GM21515 (cell line): ENCODE results near the gene RPS5.
A peak's percentile ranks its signal among the peaks of the same experiment; 100 is the strongest.
"Not testable (repeated sequence)": the region's sequence is repeated elsewhere in the genome, so short reads cannot be mapped to it uniquely, and the experiment has no call there.

Experiments used
- ATAC-seq: cut with Tn5 transposase; IDR thresholded peaks from one replicate; pipeline ENCODE4 v1.9.1; 2021; ENCODE audit not compliant: unreplicated experiment

RPS5 gene

DNA sequence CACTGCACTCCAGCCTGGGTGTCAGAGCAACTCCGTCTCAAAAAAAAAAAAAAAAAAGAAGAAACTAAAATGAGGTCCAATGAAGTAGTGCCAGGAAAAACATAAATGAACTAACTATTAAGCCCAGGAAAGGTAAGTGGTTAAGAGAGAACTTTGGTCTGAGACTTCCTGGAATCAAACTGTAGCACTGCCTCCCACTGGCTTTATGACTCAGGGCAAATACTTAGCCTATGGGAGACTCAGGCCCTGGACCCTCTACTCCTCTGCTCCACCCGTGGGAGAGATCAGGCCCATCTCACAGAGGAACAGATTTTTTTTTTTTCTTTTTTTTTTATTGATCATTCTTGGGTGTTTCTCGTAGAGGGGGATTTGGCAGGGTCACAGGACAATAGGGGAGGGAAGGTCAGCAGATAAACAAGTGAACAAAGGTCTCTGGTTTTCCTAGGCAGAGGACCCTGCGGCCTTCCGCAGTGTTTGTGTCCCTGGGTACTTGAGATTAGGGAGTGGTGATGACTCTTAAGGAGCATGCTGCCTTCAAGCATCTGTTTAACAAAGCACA is 16.9 kb downstream of the RPS5 start:
- not testable (repeated sequence) for ATAC-seq

DNA sequence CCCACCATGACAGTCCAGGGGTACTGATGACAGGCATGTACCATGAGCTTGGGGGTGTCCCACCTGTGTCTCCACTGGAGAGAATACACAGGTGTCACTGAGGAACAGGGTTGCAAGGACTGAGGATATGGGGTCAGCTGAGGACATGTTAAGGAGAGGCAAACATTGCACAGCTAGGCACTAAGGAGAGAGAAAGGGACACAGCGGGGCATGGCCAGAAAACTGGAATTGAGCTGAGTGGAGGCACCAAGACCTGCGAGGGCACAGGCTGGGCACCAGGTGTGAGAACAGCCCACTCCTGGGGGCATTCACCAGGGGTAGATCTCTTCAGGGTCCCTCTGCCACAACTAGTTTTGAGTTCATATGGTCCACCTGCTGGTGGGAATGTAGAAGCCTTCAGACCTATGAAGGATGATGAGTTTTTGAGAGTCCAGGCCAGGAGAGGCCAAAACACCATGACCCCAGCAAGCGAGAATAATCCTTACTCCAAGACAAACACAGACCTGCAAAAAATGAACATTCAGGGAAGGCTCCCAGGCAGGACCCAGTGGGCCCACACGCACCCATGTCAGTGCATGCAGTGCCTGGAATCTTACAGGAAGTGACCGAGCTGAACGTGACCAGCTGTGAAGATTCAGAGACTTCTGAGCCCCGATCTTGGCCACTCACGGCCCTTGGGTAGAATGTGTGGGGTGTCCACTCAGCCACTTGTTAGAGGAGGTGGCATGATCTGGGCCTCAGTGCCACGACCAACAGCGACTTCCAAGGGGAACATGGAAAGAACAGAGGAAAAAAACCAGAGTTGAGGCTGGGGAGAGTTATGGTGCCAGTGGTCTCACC is 20.0 kb downstream of the RPS5 start:
- ATAC-seq = no peak

DNA sequence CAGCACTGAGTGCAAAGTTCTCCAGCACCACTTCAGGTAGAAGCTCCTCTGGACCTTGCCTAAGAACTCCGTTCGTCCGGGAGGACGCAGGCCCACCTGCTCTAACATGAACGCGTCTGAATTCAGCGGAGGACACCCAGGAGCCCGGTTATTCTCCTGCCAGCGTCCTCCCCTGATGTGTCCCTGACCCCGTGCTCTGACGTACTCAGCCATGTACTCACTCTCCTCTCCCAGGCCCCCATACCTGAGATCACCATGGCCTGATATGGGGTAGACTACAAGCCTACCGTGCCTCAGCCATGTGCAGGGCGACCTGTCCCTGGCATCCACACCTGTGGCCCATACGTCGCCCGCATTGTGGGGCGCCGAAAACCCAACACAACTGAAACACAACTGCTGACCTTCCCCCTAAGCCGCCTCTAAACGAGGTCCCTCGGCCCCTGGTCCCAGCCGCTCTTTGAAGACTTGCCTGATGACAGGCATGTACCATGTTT is 20.6 kb downstream of the RPS5 start:
- ATAC-seq = peak; percentile 11

DNA sequence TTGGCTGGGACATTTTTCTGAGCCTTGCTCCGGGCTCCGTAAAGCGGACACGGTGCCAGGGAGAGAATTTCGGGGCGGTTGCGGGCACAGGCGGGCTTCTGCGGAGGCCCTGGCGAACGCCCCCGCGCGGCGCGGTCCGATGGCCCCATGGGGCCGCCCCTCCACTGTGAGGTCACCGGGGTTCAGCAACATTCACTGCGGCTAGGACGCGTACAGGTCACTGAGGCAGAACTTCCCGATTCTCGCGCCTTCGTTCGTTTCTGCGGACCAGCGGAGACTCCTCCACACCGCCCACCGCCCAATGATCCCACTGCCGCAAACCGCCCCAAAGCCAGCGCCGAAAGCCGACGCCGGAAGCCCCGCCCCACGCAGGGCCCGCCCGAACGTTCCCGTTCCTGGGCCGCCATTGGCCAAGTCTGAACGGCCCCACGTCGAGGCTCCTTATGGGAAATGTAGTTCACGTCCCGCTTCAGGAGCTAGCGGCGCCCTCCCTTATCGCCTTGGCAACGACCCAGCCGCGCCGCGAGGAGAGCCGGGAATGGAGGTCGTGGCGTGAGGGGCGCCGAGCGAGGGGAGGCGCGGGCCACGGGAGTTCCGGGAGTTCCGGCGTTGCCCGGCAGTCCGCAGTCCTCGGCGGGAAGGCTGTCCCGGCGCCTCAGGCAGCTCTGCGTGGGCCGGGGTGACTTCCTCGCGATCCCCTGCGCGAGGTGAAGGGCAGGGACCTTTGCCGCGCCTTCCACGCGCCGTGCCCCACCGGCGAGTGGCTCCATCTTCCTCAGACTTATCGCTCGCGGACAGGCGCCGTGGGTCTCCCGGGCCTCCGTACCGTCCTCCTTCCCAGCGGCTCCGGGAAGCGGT is 21.3 kb downstream of the RPS5 start, which contains the start of gene ZNF584:
TSS of gene ZNF584 (plus strand) at position 498 of the 858 bp plus-strand sequence. CDS start 499 bp downstream, outside the sequence.
- peak; percentile 86 for ATAC-seq

DNA sequence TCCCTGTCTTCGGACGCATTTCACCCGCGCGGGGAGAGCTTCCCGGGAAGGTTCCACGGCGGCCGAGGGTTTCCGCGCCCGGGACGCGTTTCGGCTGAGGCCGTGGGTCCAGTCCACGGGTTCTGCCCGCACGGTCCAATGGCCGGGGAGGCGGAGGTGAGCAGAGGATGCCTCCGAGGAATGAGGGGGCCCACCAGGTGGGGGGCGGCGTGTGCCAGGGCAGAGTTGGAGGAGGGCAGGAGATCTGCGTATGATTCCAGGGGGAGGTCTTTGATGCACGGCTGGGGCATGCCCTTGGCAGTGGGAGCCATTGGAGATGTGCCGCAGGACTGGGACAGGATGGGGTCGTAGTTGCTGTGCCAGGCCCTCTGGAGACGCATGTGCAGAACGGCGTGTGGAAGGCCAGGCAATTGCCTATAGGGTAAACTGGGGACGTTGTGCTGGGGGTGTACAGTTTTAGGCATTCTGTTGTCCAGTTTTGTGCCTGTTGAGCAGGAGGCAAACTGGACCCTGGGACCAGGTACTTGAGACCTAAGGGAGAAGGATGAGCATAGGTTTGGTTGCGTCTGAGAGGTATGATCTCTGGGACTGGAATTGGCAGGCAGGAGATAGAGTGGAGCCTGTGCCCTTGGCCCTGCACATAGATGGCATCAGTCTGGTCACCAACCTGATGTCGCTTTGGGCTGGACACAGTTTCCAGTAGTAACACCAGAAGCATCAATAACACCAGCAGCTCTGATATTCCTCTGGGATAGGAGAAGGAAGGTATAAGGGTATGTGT is 22.1 kb downstream of the RPS5 start:
- peak; percentile 19 for ATAC-seq

DNA sequence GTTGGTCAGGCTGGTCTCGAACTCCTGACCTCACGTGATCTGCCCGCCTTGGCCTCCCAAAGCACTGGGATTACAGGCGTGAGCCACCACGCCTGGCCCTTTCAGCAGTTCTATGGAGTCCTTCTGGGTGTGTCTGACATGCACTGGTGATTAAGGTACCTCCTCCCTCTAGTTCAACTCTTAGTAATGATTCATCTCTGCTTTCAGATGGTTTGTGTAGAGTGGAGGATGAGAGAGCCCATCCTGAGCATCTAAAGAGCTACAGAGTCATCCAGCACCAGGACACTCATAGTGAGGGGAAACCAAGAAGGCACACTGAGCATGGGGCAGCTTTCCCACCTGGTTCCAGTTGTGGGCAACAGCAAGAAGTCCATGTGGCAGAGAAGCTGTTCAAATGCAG is 29.5 kb downstream of the RPS5 start:
- ATAC-seq = no peak

DNA sequence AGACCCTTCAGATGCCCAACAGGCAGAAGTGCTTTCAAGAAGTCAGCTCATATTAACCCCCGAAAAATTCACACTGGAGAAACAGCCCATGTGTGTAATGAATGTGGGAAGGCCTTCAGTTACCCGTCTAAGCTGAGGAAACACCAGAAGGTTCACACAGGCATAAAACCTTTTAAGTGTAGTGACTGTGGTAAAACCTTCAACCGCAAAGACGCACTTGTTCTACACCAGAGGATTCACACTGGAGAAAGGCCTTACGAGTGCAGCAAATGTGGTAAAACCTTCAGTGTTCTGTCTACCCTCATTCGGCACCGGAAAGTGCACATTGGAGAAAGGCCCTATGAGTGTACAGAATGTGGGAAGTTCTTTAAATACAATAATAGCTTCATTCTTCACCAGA is 30.0 kb downstream of the RPS5 start:
- no peak for ATAC-seq

DNA sequence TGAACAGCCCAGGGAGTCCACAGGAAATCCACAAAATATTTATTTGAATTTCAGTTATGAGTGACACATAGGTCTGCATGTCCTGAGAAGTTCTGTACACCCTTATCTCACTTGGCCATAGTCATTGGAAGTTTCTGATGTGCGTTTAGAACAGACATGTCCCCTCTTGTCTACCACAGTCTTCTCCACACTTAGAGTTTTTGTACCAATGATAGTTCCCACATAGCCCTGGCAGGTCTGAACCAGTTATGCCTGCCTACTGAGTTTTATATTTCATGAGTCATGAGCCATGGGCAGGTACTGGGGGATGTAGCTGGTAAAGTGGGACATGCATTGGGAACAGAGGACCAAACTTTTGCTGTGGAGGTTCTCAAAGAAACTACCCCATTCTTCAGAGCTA is 41.5 kb downstream of the RPS5 start:
- no peak for ATAC-seq

DNA sequence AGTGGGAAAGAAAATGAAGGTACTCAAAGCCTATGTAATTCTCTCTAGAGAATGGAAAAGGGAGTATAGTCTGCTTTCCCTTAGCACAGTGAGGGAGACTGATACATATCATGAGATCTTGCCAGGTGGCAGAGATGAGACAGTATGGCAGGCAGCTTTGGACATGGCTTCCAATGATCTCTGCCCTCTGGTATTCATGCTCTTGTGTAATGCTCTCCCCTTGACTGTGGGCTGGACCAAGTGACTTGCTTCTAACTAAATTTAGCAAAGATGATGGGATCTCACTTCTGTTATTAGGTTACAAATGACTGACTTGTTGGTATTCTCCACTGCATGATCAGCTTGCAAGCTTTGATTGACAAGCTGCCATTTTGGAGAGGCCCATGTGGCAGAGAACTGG is 42.7 kb downstream of the RPS5 start:
- no peak for ATAC-seq

DNA sequence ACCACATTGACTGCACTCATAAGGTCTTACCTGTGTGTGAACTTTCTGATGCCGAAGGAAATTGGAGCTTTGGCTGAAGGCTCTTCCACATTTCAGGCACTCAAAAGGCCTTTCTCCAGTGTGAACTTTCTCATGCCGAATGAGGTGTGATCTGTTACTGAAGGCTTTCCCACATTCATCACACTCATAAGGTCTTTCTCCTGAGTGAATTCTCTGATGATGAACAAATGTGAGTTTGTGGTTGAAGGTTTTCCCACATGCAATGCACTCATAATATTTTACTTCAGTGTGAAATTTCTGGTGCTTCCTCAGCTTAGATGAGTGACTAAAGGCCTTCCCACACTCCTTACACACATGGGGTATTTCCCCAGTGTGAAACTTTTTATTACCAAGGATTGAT is 47.1 kb downstream of the RPS5 start:
- ATAC-seq = no peak

DNA sequence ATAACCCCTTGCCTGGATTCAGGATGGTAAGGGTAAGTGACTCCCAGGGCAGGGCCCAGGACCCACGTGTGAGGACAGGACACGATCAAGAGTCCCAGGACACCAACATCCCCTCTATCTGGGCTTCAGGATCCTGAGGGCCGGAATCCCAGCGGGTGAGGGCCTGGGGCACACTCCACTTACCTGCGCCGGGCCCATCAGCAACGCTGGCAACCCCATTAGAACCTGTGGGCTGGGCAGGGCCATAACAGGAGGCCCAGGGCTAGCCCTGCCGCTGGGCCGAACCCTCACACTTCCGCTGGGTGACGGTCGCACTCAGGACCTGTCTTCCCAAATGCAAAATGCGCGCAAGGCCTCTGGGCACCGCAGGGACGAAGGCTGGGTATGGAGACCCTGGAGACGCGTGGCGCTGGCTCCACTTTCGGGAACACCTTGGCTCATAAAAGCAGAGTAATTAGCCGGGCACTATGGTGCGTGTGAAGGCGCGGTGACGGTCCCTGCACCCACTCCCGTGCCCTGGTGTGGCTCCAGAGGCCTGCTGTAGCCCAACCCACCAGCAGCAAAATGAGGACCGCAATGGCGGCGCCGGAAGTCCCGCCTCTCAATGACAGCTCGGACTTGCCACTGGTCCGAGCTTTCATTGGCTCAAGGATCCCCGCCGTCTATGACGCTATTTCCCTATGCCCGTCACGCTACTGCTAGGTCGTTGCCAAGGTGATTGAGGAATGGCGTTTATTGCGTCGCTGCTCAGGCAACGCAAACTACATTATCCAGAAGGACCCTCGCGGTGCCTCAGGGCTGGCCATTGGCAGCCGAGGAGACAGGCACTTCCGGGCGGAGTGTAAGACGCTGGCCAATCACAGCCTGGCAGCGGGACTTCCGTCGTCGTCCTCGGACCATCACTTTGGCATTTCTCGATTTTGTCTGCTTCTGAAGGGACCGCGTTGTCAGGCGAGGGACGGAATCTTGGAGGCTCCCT is 52.8 kb downstream of the RPS5 start, which contains the start of gene ZNF132:
TSS of gene ZNF132 (minus strand) at position 578 of the 979 bp plus-strand sequence. CDS start at position 246, 332 bp downstream.
- peak; percentile 94 for ATAC-seq

DNA sequence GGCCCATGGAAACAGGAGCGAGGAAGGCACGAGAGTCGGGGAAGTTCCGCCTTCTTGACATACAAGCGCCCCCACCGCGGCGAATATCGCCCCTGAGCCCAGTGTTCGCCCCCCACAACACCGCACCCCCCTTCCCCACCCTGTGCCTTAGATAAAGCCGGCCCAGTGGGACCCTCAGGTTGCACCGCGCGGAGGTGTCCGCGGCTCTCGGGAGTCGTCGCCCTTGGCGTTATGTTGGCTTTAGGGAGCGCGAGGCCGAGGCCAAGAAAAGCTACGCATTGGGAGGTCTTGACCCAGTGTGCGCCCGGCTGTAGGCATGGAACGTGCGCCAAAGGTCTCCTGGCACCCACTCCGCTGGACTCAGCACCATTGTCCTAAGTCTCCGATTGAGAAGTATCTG is 53.5 kb downstream of the RPS5 start:
- ATAC-seq = no peak

DNA sequence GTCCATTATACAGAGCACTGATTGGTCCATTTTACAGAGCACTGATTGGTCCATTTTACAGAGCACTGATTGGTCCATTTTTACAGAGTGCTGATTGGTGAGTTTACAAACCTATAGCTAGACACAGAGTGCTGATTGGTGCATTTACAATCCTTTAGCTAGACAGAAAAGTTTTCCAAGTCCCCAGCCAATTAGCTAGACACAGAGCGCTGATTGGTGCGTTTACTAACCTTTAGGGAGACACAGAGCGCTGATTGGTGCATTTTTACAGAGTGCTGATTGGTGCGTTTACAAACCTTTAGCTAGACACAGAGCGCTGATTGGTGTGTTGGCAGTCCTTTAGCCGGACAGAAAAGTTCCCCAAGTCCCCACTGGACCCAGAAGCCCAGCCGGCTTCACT is 55.9 kb downstream of the RPS5 start:
- ATAC-seq = not testable (repeated sequence)
